Cardiac fibroblast (primary cell): ENCODE data around the gene NR2C2AP.

Experiments used
- DNase-seq, 2 donors: peaks; one replicate each; pipeline versions ENCODE4 v3.0.0 to v3.0.0-alpha.2; 2010; ENCODE audit warnings: low read depth in 2 of 2
- H3K4me3 ChIP-seq, 2 donors: replicated peaks in 1 of 2; 1 replicate in 1 of 2; 2 replicates in 1 of 2; pipeline ENCODE4 v1.5.1; 2011; ENCODE audit warnings: low read depth in 2 of 2, low read length in 2 of 2, mild to moderate bottlenecking in 2 of 2, moderate library complexity in 1 of 2
- TF ChIP-seq, protein P1 (sequence below): IDR thresholded peaks from one replicate; pipeline ENCODE4 v1.5.1; 2011; ENCODE audit warnings: low read depth, mild to moderate bottlenecking, low read length, inconsistent platforms

The NR2C2AP gene

DNA sequence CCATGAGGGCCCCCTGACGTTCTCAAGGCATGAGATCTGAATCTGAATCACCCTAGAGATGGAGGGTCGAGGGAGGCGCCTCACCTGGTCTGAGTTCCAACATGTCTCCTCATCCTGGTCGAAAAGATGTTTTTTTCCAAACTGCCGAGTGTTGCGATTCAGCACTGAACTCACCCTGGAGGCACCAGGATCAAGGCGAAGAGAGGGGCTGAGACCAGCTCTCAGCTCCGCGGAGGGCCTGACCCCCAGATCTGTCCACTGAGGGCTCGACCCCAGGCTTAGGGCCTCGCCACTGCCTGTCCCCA is 555 bp downstream of the NR2C2AP start:
- H3K4me3 ChIP-seq: peak overlapping the region; percentile 64 to 72
- DNase-seq: no peak
- TF ChIP-seq, protein P1, sequence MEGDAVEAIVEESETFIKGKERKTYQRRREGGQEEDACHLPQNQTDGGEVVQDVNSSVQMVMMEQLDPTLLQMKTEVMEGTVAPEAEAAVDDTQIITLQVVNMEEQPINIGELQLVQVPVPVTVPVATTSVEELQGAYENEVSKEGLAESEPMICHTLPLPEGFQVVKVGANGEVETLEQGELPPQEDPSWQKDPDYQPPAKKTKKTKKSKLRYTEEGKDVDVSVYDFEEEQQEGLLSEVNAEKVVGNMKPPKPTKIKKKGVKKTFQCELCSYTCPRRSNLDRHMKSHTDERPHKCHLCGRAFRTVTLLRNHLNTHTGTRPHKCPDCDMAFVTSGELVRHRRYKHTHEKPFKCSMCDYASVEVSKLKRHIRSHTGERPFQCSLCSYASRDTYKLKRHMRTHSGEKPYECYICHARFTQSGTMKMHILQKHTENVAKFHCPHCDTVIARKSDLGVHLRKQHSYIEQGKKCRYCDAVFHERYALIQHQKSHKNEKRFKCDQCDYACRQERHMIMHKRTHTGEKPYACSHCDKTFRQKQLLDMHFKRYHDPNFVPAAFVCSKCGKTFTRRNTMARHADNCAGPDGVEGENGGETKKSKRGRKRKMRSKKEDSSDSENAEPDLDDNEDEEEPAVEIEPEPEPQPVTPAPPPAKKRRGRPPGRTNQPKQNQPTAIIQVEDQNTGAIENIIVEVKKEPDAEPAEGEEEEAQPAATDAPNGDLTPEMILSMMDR: no peak

DNA sequence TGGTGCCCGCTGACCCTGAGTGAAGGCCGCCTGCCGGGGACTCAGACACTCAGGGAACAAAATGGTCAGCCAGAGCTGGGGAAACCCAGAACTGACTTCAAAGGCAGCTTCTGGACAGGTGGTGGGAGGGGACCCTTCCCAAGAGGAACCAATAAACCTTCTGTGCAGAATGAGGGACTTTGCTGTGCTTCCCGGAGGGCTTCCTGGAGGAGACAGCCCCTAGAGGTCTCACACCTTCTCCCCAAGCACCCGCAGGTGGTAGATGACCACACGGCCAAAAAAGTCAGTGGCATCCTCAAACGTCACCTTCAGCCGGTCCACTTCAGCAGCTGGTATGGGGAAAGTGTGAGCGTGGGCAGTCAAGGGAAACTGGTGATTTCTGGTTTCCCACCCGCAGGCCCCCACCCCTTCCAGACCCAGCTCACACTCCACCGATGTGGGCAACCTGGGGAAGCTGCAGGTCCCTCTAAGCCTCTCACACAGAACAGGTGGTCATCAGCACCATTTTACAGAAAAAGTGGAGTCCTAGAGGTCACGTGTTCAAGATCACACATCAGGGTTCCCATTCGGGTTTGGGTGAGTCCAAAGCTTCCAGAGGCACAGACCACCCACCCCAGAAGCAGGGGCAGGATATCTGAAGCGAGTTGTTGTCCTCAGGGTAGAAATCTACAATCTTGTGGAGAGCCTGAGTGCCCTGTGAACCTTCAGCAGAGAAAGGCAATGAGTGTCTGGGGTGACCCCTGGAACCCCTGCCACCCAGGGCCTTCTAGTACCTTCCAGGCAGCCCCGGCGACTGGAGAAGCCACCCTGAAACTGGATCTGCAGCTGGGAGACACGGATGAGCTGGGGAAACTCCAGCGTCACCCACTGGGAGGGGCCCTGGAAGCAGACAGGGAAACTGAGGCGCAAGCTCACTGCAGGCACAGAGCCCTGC is 1.2 kb downstream of the NR2C2AP start:
- peak overlapping the region; percentile 2 to 72 for H3K4me3 ChIP-seq

DNA sequence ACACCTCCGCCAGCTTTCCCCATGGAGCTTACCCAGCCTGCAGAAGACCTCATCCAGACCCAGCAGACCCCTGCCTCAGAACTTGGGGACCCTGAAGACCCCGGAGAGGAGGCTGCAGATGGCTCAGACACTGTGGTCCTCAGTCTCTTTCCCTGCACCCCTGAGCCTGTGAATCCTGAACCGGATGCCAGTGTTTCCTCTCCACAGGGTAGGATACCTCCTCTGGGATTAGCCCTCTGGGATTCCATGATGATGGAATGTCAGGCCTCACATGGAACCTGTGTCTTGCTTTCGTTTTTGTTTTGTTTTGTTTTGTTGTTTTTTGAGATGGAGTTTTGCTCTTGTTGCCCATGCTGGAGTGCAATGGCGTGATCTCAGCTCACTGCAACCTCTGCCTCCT is 9.3 kb downstream of the NR2C2AP start:
- H3K4me3 ChIP-seq: peak overlapping the region in 1 of 2 donors; percentile 83
- TF ChIP-seq, protein P1: no peak
- DNase-seq: no peak

More for the DNA sequence above, 1.2 kb downstream of the NR2C2AP start:
- no peak for DNase-seq
- TF ChIP-seq, protein P1: no peak

DNA sequence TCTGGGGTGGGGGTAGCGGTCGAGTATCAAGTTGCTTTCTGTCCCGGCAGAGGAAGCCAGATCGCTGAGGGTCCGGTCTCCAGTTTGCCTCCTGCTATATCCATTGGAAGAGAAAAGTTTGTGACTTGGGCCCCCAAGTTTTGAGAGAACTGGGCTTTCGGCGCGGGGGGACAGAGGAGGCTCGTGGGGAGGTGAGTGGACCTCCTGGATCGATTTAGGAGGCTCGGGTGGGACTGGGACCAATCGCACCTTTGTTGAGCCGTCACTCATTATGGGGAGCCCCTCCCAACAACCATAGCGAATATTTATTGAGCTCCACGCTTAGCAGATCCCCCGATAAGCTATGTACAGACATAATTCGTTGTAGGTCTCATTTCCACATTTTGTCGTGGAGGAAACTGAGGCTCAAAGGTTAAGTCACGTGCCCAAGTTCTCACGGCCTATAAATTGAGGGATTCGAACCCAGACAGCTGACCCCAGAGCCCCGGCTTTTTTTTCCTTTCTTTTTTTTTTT is 10.2 kb downstream of the NR2C2AP start:
- TF ChIP-seq, protein P1: no peak
- peak overlapping the region; percentile 83 for H3K4me3 ChIP-seq
- DNase-seq: peak in 1 of 2 donors; percentile 7

DNA sequence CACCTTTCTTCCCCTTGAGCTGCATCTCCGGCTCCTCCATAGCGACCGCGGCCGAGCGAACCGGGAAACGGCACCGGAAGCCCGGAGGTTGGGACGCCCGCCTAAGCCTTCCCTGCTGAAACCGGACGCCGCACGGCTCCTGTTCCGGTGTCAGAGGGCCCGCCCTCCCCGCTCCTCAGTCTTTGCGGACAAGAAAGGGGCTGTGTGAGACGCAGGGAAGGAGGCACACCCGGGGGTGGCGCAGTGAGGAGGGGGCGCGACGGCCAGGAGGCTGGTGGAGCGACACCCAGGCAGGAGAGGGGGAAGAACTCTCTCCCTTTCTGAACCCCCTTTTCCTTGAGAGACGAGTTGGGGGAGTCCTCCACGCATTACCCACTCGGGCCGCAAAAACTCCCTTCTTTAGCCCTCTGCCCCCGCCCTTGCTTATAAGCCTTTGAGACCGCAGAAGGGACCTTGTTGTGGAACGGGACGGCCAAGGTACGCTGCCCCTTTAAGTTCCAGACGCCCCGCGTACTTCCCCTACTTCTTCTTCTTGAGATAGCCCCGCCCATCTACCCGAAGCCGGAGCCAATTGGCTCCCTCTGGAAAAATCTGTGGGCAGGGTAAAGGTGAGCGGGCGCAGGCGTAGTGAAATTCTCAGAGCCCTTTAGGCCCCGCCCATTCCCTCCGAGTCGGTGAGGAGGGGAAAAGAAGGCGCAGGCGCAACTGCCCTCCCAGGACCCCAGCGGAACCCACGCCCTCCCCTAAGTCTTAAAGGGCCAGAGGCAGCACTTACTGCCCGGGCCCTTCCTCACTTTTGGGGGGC is 10.9 kb downstream of the NR2C2AP start, which contains the start of the genes BORCS8 and RFXANK:
Gene BORCS8 (minus strand): TSS at position 75 of the 805 bp plus-strand sequence. CDS start 35 bp downstream, at position 40.
Gene RFXANK (plus strand): TSS at position 181 of the 805 bp plus-strand sequence. CDS start 1,689 bp downstream, outside the sequence.
- TF ChIP-seq, protein P1: no peak
- DNase-seq: peak; percentile 99
- H3K4me3 ChIP-seq: peak within 1 kb of the TSS; percentile 83 to 98

DNA sequence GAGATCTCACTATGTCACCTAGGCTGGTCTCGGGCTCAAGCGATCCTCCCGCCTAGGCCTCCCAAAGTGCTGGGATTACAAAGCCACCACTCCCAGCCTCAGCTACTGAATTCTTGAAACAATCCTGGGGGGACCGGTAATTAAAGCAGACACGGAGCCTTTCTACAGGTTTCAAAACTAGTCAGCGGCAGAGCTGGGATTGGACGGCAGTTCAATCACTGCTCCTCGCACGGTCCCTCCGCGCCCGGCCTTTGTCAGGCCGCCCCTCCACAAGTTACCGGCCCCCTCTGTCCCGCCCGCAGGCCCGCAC is 11.5 kb downstream of the NR2C2AP start:
- DNase-seq: no peak
- TF ChIP-seq, protein P1: no peak
- H3K4me3 ChIP-seq: peak overlapping the region; percentile 83 to 98
